ENCODE measurements around the gene ELAVL1. TPM values are rescaled to one million over a fixed set of nuclear protein-coding genes. Genes with fewer than 3 reads are reported as not detected.

ELAVL1 gene
- polyA plus RNA-seq, 10 donors, result 48.9 to 67.5 (median 53.6) TPM

GRCh38 chr19:7912697-7913564, 92.5 kb downstream of the ELAVL1 start:
- no peak for DNase-seq

- DNase-seq, result no peak
Measured at GRCh38 chr19:7912144-7912696, 93.2 kb downstream of the ELAVL1 start.

GRCh38 chr19:7911508-7912143, 93.8 kb downstream of the ELAVL1 start:
- DNase-seq, result no peak

GRCh38 chr19:7910321-7911161, 94.9 kb downstream of the ELAVL1 start:
- DNase-seq, result no peak

- no peak for DNase-seq
Measured at GRCh38 chr19:7909471-7910067, 95.9 kb downstream of the ELAVL1 start.

GRCh38 chr19:7908742-7909461, 96.5 kb downstream of the ELAVL1 start:
- no peak for DNase-seq

Other genes starting within 250 kb of the ELAVL1 start
- under 1 TPM in 7 of 10 donors, not detected in 3; 0.11 to 0.56 (median 0.26) TPM for gene CLEC4M, start 242.4 kb downstream of the ELAVL1 start, polyA plus RNA-seq (ENCODE audit: insufficient read length in 10 of 10)
- 10 to 100 TPM; 11.1 to 14.8 (median 13.3) TPM for gene EVI5L, start 175.4 kb downstream of the ELAVL1 start, polyA plus RNA-seq (ENCODE audit: insufficient read length in 10 of 10)
- under 1 TPM; 0.07 to 0.49 (median 0.30) TPM for gene PRR36, start 131.3 kb downstream of the ELAVL1 start, polyA plus RNA-seq (ENCODE audit: insufficient read length in 10 of 10)
- gene LRRC8E, start 117.1 kb downstream of the ELAVL1 start, polyA plus RNA-seq (ENCODE audit: insufficient read length in 10 of 10), result under 1 TPM in 7 of 10 donors, not detected in 3; 0.11 to 0.61 (median 0.27) TPM
- 10 to 100 TPM; 14.9 to 24.6 (median 20.6) TPM for gene MAP2K7, start 101.8 kb downstream of the ELAVL1 start, polyA plus RNA-seq (ENCODE audit: insufficient read length in 10 of 10)
- under 1 TPM in 5 of 10 donors, not detected in 5; 0.23 to 0.52 (median 0.46) TPM for gene TGFBR3L, start 90.8 kb downstream of the ELAVL1 start, polyA plus RNA-seq (ENCODE audit: insufficient read length in 10 of 10)
- 10 to 100 TPM; 11.0 to 20.7 (median 15.7) TPM for gene SNAPC2, start 85.3 kb downstream of the ELAVL1 start, polyA plus RNA-seq (ENCODE audit: insufficient read length in 10 of 10)
- 1 to 10 TPM in 9 of 10 donors, under 1 TPM in 1; 0.85 to 3.4 (median 2.5) TPM for gene CTXN1, start 79.5 kb downstream of the ELAVL1 start, polyA plus RNA-seq (ENCODE audit: insufficient read length in 10 of 10)
- 10 to 100 TPM; 34.7 to 49.3 (median 45.3) TPM for gene TIMM44, start 62.0 kb downstream of the ELAVL1 start, polyA plus RNA-seq (ENCODE audit: insufficient read length in 10 of 10)
- under 1 TPM in 4 of 10 donors, not detected in 6; 0.18 to 0.33 (median 0.27) TPM for gene CCL25, start 47.1 kb upstream of the ELAVL1 start, polyA plus RNA-seq (ENCODE audit: insufficient read length in 10 of 10)
- gene FBN3, start 144.0 kb upstream of the ELAVL1 start, polyA plus RNA-seq (ENCODE audit: insufficient read length in 10 of 10), result 10 to 100 TPM in 5 of 10 donors, 1 to 10 TPM in 5; 5.9 to 17.6 (median 9.7) TPM
- 10 to 100 TPM; 10.3 to 17.7 (median 14.1) TPM for gene CERS4, start 203.7 kb upstream of the ELAVL1 start, polyA plus RNA-seq (ENCODE audit: insufficient read length in 10 of 10)

Data from muscle of back (tissue), 11 donors.